Iris pigment epithelial cell (primary cell): ENCODE data around the gene TNIK.
A peak's percentile ranks its signal among the peaks of the same experiment; 100 is the strongest.

Experiments
- DNase-seq: peaks from one replicate; pipeline ENCODE4 v3.0.0-alpha.2; 2011; ENCODE audit warnings: low read depth

Gene TNIK

DNA sequence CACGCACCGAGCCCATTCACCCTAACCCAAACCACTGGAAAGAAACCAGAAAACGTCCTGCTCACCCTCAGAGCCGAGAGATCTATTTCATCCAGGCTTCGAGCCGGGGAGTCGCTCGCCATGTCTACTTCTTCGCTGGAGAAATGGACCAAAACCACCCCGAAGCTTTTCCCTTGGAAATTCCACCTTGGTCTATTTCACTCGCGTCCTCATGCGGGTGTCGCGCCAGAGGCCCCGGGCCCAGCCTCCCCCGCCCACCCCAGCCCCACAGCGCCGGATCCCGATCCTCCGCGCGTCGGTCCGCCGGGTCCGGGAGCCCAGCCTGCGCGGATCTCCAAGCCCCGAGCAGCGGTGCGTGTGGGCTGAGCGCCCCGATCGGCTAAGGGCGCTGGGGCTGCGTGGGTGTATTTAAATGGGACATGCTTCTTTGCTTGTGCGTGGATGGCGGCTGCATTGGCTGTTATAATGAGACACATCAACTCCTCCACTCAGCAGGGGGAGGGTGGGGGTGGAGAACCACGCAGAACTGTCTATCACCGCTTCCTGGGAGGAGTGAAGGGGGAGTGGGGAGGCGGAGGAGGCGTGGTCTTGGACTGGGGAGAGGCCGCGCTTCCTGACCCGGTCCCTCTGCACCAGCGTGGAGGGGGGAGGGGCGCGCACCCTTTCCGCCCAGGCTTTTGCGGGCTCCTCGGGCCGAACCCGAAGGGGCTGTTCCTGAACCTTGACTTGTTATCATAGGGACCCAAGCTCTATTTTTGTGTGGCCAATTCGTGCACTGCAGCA lies at the start of gene TNIK:
Gene TNIK, minus strand, starts transcription at position 464 of the 783 bp plus-strand sequence. Its CDS starts 342 bp downstream, at position 122.
- peak; percentile 96 for DNase-seq

DNA sequence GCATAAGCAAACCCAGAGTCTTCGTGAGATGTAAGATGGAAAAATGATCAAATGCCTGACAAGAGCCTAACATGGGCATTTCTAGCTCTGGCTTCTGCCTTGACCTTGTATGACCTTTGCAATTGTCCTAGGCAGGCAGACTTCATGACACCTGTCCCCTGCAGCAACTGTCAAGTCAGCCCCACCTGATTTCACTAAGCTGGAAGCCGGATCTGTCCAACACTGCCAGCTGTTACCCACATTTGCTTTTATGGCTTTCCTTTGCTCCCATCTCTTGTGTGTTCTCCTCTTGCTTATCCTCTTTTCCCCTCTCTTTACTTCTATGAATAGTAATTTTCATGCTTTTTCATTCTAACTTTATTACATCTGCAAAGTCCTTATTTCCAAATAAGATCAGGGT lies 48.5 kb upstream of the TNIK start:
- DNase-seq = no peak

DNA sequence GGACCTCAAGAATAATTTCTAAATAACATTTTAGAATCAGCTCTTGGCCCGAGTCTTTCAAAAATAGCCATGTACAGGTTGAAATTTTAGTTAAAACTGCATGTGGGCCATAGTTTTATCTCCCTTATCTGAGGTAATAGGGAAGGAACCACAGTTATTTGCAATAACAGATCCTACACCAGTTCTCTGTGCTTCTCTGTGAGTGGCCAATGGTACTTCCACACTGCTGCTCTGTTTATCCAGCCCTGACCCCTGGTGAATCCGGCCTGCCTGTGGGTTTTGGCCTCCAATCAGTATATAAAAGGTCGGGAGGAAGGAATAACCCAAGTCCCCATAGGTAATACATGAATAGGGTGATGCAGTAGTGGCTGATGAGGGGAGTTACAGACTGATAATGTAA lies 48.0 kb upstream of the TNIK start:
- DNase-seq = peak; percentile 49

DNA sequence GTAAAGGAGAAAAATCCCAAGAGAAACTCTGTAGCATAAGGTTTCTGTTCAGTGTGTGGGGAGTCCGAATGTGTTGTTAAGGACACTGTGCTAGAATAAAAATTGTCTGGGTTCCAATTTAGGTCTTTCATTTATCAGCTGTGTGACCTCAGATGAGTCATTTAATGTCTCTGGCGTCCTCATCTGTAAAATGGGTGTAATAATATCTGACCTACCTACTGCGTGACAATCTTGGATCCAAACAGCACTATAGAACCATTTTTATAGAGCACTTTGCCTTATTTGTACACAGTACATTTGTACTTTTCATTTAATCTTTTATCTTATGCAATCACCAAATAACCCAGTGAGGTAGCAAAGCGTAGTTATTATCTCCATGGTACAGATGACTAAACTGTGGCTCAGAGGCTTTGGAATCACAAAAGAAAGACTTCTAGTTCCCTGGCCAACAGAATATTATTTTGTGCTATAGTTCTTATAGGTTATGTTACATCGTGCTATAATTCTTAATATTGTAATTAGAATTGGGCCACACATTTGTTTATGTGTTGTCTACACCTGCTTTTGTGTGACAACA lies 46.6 kb upstream of the TNIK start:
- DNase-seq = peak; percentile 75

DNA sequence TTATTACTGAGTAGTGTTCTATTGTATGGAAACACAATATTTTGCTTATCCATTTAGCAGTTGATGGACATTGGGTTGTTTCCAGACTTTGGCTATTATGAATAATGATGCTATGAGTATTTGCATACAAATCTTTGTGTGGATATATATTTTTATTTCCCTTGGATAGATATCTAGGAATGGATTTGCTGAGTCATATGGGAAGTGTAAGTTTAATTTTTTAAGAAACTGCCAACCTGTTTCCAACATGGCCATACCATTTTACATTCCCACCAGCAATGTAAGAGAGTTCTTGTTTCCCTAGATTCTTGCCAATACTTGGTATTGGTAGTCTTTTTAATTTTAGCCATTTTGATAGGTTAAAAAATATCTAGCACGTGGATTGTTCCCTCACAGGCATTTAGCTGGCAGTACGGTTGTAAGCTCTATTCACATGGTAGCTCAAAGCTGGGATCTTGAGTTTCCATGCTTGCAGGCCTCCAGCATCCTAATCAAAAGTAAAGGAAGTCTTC lies 45.7 kb upstream of the TNIK start:
- no peak for DNase-seq

DNA sequence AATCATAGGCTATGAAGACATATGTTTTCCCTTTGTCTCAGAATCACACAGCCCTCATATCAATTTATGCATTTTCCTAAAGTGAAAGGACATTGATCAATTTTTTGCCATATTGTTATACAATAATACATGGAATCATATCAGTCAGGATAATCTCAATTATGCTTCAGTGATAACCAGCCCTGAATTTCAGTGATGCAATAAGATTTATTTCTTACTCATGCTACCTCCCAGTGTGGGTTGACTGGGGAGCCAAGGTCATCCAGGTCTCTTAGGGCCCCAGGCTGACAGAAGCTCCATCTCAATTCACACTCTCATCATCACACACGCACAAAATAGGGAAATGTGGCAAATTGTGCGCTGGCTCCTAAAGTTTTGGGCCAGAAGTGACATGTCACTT lies 44.2 kb upstream of the TNIK start:
- DNase-seq = no peak

DNA sequence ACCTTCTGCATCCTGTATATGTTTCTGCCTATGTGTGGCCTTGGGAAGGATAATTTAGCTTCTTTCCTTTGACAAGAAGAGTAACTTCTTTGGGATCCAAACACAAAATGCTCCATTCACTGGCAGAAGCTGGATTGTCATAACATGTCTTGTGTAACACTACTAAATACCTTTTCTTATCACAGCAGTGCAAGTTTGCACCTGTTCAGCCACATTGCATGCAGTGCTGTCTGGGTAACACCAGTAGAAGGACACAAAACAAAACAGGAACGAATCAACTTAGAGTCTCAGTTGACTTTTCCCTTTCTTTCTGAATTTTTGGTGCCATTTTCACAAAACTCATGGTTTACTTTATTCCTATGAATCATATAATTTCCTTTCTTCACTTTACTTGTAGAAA lies 43.6 kb upstream of the TNIK start:
- DNase-seq = no peak

DNA sequence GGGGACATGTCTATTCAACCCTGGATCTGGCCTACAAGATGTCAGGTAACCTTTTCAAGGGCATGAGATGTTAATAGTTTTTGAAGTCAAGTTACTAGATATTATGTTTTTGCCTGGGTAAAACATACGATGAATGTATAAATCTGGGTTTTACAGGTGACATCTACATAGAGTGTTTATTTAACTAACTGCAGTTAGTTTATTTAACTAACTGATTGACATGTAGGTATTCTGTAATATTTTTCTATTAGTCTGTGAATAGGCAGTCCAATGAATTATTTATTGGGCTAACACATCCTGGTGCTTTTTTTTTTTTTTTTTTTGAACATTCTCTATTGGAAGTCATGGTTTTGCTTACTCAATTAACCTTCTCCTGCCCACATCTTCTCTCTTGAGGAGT lies 38.7 kb upstream of the TNIK start:
- no peak for DNase-seq

DNA sequence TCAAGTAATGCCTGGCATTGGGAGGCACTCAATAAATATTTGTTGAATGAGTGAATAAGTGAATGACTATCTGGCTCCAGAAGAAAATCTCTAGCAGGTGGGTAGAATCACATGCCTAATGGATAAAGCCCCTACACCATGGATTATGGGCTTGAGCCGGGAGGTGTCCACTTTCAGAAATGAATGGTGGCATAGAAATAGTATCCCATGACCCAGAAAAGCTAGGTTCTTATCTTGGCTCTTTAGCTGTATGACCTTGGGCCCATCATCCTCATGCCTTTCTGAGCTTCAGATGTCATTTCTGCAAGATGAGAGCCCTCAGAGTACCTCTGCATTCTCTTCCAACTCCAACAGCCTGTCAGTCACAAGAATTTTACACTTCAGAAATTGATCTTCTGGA lies 37.3 kb upstream of the TNIK start:
- DNase-seq = no peak

DNA sequence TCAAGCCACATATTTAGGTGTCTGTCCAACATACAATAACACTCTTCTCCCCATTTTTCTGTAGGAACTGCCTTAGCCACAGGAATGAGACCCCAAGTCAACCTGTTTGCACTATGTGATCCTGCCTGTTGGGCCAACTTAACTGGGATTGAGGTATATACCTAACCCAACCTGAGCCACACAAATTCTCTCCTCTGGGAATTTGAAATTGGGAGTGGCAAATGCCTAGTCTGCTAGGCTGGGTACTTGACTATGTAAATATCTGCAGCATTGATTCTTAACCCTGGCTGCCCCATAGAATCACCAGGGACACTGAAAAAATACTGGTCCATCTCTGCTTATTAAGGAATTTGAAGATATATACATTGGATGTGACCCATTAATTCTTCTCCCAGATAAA lies 35.2 kb upstream of the TNIK start:
- DNase-seq = no peak

DNA sequence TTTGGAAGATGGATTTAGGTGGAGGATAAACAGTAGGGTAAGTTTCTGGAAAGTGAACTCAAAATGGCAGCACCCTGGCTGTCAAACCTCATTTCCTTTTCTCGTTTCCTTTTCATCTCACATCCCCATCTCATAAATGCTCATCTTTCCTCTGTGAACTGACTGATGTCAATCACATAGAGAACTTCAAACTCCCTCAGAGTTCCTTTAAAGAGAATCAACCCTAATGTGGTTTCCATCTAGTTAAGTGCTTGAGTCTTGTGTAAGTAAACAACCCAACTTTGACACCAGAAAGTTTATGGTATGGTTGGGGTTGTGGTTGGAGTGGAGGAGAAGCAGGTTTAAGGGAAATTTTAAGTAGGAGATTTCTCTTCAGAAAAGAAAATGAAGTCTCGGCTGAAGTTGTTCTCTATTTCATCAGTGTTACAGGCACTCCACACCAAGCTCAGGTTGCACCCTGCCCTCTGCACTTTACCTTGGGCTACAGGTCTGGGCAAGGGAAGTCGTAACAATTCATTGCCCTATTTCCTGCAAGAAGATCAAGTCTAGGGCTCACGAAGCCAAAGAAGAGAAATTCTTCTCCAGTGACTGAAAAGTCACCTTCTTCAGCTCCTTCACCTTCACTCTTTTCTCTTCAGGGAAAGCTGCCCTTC lies 34.4 kb upstream of the TNIK start:
- DNase-seq = no peak

DNA sequence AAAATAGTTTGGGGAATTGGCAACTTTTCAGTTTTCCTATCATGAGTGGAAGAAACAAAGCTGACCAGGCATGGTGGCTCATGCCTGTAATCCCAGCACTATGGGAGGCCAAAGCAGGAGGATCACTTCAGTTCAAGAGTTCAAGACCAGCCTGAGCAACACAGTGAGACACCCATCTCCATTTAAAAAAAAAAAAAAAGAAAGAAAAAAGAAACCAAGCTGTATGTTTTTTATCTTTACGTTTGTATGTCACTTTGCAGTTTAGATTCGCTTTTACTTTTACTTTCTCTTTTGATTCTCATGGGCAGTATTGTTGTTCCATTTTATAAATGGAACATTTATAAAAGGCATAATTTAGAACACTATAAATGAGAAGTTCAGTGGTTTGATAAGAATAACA lies 31.2 kb upstream of the TNIK start:
- DNase-seq = no peak

DNA sequence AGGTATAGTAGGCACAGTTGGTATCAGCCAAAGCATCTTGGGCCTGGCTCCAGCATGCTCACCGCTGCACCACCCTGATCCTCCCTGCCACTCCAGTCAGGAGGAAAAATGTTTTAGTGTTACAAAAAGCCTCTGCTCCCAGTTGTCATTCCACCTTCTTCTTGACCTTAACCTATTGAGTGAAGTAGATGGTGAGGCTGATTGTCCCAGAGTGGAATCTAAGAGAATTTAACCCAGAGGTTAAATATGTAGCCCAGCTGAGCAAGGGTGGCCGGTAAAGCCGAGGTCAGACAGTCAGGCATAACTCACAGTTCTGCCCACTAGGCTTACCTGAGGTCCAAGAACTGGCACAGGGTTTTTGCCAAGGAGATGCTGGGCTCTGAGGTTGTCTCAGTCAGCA lies 30.7 kb upstream of the TNIK start:
- no peak for DNase-seq

DNA sequence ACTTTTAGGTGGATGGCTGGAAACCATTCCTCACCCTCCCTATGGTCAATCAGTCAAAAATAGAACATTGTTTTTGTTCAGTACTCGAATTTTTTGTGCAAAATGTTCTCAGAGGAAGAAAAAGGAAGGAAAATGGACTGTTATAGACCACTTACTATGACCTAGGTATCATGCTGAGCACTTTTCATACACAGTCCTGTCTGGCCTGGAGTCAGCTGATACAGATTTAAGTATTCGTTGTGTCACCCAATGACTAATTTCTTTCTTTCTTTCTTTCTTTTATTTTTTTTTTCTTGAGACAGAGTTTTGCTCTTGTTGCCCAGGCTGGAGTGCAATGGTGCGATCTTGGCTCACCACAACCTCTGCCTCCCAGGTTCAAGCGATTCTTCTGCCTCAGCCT lies 29.1 kb upstream of the TNIK start:
- DNase-seq = no peak

DNA sequence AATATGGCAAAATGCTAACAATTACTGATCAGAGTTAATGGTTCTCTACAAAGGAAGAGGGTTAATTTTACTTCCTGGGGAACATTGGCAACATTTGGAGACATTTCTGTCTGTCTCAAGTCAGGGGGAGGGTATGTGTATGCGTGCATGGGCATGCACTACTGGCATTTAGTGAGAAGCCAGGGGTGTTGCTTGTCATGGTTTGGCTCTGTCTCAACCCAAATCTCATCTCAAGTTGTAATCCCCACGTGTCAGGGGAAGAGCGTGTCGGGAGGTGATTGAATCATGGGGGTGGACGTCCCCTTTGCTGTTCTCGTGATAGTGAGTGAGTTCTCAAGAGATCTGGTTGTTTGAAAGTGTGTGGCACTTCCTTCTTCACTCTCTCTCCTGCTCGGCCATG lies 28.3 kb upstream of the TNIK start:
- no peak for DNase-seq

DNA sequence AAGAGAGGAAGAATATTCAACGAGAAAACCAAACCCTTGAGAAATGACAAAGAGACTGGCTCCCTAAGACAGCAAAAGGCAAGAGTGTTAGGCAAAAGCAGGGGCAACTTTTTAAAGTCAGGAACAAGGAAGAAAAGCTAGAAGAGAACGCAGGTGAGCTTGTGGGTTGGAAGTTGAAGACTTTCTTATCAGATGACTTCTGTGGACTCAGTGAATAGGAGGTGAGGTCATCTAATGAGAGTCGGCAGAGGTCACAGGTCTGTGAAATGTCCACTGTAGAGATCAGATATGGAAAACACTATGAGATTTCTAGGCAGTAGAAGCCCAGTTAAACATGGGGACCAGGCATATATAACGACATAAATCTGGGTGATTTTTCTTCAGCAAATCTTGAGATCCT lies 27.2 kb upstream of the TNIK start:
- DNase-seq = no peak

DNA sequence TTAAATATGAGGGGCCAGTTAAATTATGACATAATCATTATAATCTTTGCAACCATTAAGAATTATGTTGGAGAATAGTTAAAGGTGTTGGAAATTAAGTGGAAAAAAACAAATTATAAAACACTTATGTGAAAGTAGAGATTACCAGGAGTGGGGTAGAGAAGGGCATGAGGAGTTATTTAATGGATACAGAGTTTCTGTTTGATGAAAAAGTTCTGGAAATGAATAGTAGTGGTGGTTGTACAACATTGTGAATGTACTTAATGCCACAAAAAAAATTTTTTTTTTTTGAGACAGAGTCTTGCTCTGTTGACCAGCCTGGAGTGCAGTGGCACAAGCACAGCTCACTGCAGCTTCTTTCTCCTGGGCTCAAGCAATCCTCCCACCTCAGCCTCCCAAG lies 25.1 kb upstream of the TNIK start:
- DNase-seq = no peak

DNA sequence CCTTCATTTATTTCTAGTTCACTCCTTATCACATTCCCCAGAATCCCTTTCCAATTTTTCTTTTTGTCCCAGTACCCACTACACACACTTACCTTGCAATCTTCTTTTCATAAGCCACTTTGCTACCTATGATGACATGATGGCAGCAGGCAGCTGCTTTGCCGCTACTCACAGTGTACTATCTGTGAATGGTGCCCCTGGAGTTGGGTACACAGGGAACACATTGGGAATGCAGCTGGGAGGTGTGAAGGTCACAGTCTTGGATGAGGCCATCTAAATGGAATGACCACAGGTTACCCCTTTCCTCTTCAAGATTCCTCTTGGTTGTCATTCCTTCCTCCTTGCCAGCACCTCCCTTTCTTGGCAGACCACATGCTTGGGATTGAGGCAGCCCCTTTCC lies 20.8 kb upstream of the TNIK start:
- DNase-seq = no peak

DNA sequence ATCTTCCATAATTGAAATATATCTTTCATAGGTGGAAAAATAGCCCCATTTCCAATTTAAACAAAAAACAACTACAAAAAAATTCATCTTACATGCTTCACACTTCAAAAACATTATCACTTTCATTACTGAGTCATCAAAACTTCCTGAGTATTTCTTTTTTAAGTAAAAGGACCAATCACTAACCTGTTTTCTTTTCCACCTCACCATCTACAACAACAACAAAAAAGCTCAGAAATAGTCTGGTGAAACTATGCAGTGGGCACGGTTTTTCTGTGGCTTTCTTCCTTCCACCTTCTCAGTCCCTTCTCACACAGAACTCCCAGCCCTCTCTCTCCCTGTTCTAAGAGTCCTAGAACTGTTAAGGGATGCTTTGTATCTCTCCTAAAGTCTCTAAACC lies 20.3 kb upstream of the TNIK start:
- DNase-seq = peak; percentile 12

DNA sequence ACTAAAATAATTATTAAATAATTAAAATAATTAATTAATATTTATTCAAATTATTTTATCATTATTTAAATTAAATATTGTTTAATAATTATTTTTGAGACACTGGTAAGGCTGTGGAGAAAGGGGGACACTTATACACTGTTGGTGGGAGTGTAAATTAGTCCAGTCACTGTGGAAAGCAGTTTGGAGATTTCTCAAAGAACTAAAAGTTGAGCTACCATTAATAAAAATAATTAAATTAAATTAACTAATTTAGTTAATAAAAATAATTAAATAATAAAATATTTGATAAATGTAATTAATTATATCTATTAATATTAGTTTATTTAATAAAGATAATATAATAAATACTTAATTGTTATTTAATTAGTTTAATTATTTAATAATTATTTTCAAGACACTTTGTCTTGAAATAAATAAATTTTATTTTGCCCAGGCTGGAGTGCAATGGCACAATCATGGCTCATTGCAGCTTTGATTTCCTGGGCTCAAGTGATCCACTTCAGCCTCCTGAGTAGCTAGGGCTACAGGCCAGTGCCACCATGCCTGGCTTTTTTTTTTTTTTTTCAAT lies 16.4 kb upstream of the TNIK start:
- DNase-seq = no peak

DNA sequence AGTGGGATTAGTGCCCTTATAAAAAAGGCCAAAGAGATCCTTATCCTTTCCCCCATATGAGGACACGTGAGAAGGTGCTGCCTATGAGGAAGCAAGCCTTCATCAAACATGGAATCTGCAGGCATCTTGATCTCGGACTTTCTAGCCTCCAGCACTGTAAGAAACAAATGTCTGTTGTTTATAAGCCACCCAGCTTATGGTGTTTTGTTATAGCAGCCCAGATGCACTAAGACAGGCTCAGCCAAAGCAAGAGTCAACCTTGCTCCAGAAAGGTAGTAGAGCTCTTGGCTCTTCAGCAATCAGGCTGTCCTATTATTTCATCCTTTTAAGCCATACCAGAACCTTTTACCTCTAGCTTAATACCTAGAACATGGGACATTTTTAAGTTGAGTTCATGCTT lies 12.3 kb upstream of the TNIK start:
- DNase-seq = no peak

DNA sequence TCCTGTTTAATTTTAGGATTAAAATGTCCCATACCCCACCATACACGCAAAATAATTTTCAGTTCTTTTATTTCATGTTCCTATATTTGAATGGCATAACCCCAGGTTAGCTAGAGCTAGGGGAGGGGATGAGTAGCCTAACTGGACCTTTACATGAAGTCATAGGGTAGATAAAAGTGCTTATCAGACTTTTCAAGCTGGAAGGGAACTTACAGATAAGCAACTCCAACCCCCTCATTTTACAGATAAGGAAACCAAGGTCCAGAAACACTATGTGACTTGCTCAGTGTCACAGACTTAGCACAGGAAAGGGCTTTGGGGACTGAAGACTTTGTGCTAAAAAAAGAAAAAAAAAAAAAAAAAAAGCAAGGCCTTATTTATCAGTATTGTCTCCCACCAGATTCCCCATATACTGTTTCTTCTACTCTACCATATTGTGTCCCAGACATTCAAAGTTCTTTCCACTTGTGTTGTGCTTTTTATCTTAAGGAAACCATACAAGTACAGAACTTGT lies 10.6 kb upstream of the TNIK start:
- no peak for DNase-seq

DNA sequence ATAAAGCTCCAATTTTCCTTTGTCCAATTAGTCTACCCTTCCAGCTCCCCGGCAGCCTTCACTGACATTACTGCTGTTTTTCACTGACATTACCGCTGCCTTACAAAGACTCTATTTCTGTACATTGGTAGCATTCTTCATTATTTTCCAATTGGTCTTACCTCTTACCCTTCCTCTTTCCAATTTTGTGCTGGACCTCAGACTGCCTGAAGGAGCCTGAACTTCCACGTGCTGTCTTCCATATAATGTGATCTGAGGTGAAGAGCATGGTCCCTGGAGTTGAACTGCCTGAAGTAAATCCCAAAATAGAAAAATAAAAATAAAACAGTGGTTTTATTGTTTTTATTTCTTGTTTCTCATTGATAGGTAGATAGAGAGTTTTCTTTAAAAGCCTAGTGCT lies 9.2 kb upstream of the TNIK start:
- no peak for DNase-seq
